Frontal cortex (tissue), 4 donors: Measurements from ENCODE around the gene ARID1B. TPM values are rescaled to one million over a fixed set of nuclear protein-coding genes. Genes with fewer than 3 reads are reported as not detected.

Experiments used
- DNase-seq, 2 donors: peaks; one replicate each; pipeline ENCODE4 v3.0.0; 2012; ENCODE audit warnings: low spot score in 2 of 2
- FAIRE-seq: peaks from 2 replicates; lab custom pipeline; 2012; peaks lifted over from hg19 to GRCh38; lab: Jason Lieb, UNC
- total RNA-seq: library from RNA; depleted of rRNA; stranded (reverse); fragments of >200 nt; gene quantifications from one replicate; pipeline ENCODE4 v1.2.3, GENCODE V29; 2014
- donor health status: control.
- donor health status: control.
- donor health status: control.

The ARID1B gene
- total RNA-seq, 1 donor from 2014 or later = 59.9 TPM

- FAIRE-seq = no peak
Measured at GRCh38 chr6:156994215-156995076, 217.3 kb downstream of the ARID1B start.

GRCh38 chr6:156995502-156995901, 218.3 kb downstream of the ARID1B start:
- no peak for DNase-seq
- no peak for FAIRE-seq

More at GRCh38 chr6:156994215-156995076, 217.3 kb downstream of the ARID1B start:
- DNase-seq = no peak

DNA sequence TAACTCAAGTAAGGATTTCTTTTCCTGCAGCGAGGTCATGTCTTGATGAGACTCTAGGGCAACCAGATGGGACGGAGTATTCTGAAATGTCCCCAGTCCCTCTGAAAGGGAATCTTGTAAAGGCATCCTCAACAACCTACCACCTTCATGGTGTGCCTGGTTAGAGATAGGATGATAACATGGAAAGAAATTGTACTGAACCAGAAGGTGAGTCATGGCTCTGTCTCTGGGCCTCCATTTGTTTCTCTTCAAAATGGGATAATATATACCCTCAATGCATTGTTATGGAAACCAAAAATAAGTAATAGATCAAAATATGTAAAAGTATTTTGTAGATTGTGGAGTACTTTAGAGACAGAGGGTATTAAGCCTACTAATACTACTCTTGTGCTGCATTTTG, 219.1 kb downstream of the ARID1B start:
- FAIRE-seq = no peak
- DNase-seq = no peak

DNA sequence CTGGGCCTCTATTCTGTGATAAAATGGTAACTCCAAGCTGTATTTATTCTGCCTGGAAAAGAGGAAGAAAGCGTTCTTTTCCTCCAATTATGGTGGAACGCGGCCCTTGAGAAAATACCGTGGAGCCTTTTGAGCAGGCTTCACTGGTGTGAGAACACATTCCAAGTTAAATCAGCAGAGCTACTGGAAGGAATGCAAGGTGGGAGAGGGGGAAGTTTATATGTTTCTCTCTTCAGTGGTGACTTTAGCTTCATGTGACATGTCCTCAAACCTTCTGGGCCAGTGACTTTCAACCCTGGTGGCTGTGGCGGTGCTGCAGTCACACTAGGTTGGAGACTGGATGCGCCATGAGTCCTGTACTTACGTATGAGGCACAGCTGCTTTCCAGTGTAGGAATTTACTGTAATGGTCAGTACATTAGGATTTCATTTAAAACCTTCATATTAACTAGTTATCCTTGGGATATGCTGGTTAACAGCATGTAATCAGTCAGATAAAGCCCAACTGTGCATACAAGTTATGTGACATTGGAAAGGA, 221.7 kb downstream of the ARID1B start:
- DNase-seq = no peak
- FAIRE-seq = no peak

DNA sequence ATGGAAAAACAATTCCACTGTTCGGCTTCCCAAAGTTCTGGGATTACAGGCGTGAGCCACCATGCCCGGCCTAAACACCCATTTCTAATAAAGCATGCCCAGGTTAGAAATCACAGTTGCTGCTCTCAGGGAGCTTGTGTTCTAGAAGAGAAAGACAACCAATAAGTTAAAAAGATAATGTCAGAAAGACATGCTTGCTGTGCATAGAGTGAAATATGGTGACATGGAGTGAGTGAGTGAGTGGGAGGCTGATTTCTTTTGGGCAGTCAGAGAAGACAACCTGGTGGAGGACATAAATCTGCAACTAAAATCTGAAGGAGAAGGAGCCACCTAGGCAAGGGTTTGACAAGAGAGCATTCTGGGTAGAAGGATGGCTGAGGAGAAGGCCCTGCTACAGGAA, 222.6 kb downstream of the ARID1B start:
- DNase-seq (no peak), FAIRE-seq (no peak)

- FAIRE-seq (no peak), DNase-seq (no peak)
Measured at GRCh38 chr6:157001716-157002115, 224.5 kb downstream of the ARID1B start.

DNA sequence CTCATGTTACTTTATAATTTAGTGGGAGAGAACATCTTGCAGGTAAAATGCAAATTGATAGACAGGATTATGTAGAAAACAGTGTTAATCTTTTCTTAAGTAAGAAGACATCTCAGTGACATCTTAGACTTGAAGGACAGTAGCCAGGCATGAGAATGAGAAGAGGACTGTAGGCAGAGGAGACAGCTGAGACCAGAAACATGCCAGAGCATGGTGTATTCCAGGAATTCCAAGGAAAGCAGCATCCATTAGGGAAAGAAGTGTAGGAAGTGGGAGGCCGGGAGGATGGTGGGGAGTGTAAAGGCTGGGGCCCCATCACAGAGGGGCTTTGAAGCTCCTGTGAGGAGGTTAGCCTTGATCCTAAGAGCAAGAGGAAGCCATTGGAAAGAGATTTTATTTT, 225.6 kb downstream of the ARID1B start:
- no peak for DNase-seq
- no peak for FAIRE-seq

DNA sequence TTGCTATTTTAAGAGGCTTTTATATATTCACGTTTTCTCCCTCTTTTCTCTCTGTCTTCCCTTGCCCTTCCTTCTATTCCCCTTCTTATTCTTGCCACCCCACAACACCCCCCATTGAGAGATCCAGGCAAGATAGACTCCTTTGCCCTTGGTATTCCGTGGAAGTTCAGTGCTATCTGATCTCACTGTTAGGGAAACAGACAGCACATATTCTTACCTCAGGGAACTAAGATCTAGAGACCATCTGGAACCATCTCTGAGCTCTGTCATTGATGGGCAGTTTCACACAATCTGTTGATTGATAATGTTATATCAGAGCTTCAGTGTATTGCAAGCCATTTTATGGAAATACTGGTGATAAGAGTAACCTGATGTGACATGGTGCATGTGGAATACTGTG, 228.8 kb downstream of the ARID1B start:
- DNase-seq (no peak), FAIRE-seq (no peak)

GRCh38 chr6:157008568-157008967, 231.4 kb downstream of the ARID1B start:
- FAIRE-seq (no peak), DNase-seq (no peak)

DNA sequence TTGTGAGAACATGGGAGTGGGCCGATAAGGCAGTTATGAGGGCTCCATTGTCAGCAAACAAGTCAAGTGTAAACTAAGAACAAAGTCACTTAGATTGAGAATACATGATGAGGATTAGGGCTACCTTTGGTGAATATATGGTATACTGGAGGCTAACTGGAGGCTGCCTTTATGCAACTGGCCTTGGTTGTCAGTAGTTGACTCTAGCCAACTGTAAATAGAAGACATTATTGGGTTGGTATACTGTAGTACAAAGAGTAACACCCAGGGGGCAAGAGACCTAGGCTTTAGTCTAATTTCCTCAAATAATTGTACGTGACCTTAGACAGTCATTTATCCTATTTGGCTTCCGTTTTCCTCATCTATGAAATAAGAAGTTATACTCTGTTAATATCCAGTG, 235.2 kb downstream of the ARID1B start:
- DNase-seq (no peak), FAIRE-seq (no peak)

GRCh38 chr6:157013649-157014304, 236.6 kb downstream of the ARID1B start:
- no peak for FAIRE-seq

DNA sequence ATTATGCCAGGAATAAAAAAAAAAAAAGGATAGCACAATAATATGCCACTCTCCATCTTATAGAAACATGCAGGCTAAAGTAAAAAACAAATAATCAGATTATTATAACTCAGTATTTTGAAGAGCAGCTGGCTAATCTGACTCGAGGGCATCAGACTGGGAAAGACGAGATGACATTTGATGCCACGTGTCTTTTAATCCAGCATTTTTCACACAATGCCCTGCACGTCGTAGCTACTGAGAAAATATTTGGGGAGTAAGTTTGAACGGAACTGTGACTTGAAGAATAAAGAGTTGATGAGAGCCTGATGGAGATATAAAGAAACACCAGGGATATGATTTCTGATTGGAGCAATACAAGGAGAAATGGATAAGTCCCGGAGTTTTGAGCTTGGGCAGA, 237.7 kb downstream of the ARID1B start:
- DNase-seq (no peak), FAIRE-seq (no peak)

More at GRCh38 chr6:157013649-157014304, 236.6 kb downstream of the ARID1B start:
- no peak for DNase-seq

- DNase-seq = no peak
- no peak for FAIRE-seq
Measured at GRCh38 chr6:157017022-157017421, 239.8 kb downstream of the ARID1B start.

- no peak for FAIRE-seq
- no peak for DNase-seq
Measured at GRCh38 chr6:157017861-157018260, 240.7 kb downstream of the ARID1B start.

DNA sequence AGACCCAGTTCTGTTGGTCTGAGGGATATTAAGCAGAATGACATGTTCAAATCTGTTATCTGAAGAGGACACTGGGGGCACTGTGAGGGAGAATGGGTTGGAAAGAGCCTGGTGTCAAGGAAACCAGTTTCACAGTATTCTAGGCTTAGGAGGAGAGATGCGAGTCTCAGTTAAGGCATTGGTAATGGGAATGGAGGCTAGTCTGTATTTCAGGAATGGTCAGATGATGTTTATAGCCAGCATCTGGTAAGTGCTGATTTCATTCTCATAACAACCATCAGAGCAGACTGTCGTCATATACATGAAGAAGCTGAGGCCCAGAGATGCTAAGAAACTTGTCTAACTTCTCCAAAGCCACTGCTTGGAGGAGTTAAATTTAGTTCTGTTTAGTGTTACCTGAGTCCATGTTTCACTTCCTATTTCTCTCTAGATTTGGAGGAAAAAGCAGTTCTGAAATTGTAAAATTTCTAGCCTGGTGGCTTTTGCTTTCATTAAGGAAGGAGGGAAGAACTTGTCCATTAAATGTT, 242.0 kb downstream of the ARID1B start:
- DNase-seq (no peak), FAIRE-seq (no peak)

GRCh38 chr6:157019733-157020132, 242.6 kb downstream of the ARID1B start:
- DNase-seq (no peak), FAIRE-seq (no peak)

- FAIRE-seq (no peak), DNase-seq (peak in 1 of 2 donors; percentile 20)
Measured at GRCh38 chr6:157020398-157020797, 243.2 kb downstream of the ARID1B start.

- DNase-seq (peak; percentile 46 to 53), FAIRE-seq (no peak)
Measured at GRCh38 chr6:157020881-157021343, 243.7 kb downstream of the ARID1B start.

DNA sequence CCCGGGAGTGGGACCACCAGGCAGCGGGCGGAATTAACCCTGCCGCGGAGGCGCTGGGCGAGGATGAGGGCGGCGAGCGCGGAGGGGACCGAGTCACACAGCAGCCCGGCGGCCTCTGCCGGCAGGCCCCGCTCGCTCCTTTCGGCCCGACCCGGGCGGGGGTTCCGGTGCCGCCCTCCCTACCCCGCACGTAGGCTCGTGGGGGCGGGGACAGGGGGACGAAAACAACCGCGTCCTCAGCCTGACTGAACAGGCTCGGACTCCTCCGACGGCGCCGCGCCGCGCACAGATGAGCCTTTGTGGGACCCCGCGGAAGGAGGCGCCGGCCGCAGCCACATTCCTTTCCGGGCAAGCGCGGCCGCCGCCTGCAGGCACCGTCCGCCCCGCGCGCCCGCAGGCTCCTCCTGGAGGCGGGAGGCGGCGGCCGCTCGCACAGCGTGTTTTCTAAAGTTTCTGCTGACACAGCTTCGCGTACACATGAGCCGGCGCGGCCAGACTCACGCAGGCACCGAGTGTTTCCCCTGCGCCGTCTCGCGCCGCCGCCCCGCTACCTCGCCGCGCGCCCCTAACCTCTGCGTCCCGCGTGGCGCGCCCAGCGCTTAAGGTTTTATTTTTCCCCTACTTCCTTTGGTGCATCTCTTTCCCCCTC, 244.3 kb downstream of the ARID1B start:
- DNase-seq = peak; percentile 86 to 90

More for the DNA sequence above, 244.3 kb downstream of the ARID1B start:
- FAIRE-seq = no peak
